ENCODE results near the gene MAGI3.
"Not testable (repeated sequence)": the region's sequence is repeated elsewhere in the genome, so short reads cannot be mapped to it uniquely, and the experiment has no call there.

Gene MAGI3

GRCh38 chr1:113451710-113452109, 61.4 kb downstream of the MAGI3 start:
- DNase-seq, result no peak

- DNase-seq, result no peak
These were observed 62.8 kb downstream of the MAGI3 start for GRCh38 chr1:113452921-113453770.

GRCh38 chr1:113453771-113454083, 63.4 kb downstream of the MAGI3 start:
- no peak for DNase-seq

DNA sequence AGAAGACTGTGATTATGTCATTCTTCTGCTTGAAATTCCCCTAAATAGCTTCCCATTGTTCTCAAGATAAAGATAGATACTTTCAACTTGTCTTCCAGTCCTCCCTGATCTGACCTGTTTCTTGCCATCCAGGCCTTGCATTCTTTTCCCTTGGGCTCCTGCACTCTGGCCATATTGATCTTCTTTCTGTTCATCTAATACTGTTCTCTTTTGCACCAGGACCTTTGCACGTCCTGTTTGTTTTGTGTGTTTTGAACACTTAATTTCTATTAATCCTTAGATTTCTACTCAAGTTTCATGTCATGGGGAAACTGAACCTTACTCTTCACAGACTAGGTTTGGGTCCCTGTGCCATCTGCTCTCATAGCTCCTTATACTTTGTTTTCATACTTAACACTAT, 65.1 kb downstream of the MAGI3 start:
- DNase-seq, result no peak

DNA sequence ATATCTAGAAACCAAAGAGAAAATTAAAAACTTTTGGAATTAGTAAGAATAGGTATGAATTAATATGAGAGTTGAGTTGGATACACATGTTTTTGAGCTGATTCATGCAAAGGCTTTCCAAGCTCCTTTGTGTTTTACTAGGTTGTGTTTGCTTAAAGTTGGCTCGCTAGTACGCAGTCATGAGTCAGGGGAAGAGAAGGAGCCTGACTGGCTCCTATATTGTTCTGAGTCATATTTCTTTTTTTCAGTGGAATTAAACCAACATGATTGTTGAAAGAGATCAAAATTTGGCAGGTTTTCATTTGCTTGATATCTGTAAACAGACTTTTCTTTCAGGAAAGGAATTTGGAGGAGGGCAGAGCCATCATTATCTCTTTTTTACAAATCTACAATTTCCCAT, 66.7 kb downstream of the MAGI3 start:
- DNase-seq, result peak; percentile 20

GRCh38 chr1:113459279-113459678, 69.0 kb downstream of the MAGI3 start:
- no peak for DNase-seq

- DNase-seq, result no peak
These were observed 77.7 kb downstream of the MAGI3 start for GRCh38 chr1:113467991-113468390.

DNA sequence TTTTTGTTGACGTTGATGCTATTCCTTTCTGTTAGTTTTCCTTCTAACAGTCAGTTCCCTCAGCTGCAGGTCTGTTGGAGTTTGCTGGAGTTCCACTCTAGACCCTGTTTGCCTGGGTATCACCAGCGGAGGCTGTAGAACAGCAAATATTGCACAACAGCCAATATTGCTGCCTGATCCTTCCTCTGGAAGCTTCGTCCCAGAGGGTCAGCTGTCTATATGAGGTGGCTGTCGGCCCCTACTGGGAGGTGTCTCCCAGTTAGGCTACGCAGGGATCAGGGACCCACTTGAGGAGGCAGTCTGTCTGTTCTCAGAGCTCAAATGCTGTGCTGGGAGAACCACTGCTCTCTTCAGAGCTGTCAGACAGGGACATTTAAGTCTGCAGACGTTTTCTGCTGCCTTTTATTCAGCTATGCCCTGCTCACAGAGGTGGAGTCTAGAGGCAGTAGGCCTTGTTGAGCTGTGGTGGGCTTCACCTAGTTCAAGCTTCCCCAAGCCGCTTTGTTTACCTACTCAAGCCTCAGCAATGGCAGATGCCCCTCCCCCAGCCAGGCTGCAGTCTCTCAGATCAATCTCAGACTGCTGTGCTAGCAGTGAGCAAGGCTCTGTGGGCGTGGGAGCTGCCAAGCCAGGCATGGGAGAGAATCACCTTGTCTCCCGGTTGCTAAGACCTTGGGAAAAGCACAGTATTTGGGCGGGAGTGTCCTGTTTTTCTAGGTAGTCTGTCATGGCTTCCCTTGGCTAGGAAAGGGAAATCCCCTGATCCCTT, 88.3 kb downstream of the MAGI3 start:
- DNase-seq, result not testable (repeated sequence)

GRCh38 chr1:113479713-113480676, 89.7 kb downstream of the MAGI3 start:
- no peak for DNase-seq

DNA sequence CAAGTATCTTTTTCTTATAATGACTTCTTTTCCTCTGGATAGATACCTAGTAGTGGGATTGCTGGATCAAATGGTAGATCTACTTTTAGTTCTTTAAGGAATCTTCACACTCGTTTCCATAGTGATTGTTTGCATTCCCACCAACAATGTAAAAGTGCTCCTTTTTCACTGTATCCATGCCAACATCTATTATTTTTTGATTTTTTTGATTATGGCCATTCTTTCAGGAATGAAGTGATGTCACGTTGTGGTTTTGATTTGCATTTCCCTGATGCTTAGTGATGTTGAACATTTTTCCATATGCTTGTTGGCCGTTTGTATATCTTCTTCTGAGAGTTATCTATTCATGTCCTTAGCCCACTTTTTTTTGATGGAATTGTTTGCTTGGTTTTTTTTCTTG, 94.8 kb downstream of the MAGI3 start:
- not testable (repeated sequence) for DNase-seq

DNA sequence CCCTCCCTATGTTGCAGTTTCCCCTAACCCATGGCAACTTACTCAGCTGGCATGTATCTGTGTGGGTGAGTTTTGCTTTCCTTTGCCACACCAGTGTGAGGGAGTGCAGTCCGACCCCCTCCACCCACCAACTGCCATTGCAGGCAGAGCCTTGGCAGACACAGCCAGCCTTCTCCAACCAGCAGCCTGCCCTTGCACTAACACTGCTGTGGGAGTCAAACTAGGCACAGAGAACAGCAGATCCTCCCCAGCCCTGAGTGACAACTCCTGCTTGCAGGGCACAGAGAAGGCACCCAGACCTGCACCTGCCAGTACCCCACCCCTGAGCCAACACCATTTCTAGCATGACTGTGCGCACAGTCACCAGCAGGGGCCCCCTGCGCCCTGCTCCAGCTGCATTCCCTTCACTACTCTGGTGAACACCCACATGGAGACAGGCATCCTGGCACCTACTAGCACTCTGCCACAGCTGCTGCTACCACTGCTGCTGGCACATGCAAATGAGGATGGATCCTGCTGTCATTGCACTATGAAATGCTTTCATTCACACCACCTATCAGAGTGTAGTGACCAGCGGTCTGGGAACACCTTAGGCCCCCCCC, 98.4 kb downstream of the MAGI3 start:
- DNase-seq, result no peak

GRCh38 chr1:113490384-113490783, 100.1 kb downstream of the MAGI3 start:
- DNase-seq, result no peak

GRCh38 chr1:113493533-113493932, 103.2 kb downstream of the MAGI3 start:
- DNase-seq, result no peak

DNA sequence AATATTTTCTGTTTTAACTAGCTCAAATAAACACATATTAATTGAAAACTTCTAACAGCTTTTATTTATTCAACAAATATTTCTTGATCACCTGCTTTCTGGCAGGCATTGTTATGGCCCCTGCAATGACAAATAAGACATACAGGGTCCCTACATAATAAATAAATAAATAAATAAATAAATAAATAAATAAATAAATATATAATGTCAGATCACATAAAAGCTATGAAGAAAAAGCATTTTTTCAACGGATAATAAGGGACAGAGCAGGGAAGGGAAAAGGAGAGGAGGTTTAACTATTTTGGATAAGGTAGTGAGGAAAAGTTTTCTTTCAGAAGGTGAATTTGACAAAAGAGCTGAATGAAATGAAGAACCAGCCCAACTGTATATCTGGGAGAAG, 115.0 kb downstream of the MAGI3 start:
- DNase-seq, result no peak

DNA sequence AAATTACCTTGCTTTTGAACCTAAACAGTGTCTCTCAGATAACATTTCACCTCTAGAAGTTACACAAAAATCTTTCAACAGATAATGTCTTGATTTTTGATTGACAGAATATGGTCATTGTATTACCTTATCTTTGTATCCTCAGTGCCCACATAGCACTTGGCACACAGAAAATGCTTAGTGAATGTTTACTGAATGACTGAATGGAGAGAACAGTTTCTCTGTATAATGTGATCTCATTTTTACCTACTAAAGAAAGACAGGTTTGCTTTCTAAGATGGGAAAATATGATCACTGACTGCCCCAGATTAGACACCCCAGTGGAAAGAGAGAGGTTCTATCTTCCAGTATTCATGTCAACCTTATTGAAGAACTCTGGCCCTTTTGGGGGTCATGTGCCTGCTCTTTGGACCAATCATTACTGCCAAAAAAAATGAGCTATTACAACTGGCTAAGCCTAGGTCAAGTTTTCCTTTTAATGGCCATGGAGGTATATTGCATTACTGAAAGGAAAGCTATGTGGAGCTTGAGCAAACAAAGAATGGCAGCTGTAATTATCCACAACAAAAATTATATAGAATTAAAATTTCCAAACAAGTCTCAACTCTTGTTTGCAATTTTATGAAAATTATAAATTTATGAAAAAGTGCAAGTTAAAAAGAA, 117.4 kb downstream of the MAGI3 start:
- DNase-seq, result no peak

DNA sequence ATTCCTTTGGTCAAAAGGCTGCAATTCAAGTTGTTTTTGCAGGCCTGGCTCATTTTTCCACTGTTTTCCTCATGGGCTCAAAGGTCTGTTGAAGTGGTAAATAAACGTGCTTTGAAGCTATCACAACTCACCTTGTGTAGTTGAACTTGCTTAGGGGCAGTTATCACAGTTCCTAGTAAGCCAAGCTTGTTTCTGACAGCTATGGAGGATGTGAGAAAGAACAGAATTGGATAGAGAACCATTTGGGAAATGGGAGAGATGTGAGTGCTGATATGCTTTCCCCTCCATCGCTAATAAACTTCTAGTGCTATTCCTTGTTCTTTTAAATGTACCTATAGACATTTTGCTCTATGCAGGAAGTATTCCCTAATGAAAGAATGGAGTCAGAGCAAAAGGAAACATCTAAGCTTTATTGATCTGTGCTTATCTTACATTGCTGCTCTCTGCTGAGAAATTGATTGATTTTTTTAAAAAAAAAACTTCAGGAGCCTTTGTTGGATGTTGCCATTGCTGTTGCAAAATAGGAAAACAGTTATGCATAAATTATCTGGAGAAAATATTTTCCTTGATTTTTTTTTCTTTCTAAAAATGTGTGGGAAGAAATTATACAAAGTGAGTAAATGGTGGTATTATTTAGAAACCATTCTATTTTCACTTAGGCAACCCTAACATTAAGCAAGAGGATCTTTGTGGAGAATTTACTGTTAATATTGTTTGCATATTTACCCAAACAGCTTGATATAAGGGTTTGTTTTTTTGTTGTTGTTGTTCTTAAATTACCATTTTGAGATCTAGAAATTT, 118.2 kb downstream of the MAGI3 start:
- DNase-seq, result no peak

GRCh38 chr1:113509766-113510165, 119.5 kb downstream of the MAGI3 start:
- not testable (repeated sequence) for DNase-seq

- no peak for DNase-seq
These were observed 121.0 kb downstream of the MAGI3 start for GRCh38 chr1:113511269-113511668.

DNA sequence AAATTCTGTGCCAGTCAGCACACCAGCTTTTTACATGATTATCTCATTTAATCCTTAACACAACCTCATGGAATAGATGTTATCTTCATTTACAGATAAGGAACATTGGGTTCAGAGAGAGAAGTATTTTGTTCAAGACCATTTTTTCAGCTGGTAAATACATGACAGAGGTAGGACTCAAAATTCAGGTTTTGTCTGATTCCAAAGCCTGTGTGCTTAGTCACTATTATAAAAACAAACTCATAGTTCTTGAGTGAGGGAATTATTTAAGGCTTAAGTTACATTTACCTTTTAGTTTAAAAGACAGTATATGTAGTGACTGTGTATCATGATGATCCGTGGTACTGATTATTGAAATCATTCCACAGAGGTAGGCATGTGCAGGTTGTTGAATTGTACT, 125.2 kb downstream of the MAGI3 start:
- DNase-seq, result no peak

- no peak for DNase-seq
These were observed 127.0 kb downstream of the MAGI3 start for GRCh38 chr1:113517346-113517745.

DNA sequence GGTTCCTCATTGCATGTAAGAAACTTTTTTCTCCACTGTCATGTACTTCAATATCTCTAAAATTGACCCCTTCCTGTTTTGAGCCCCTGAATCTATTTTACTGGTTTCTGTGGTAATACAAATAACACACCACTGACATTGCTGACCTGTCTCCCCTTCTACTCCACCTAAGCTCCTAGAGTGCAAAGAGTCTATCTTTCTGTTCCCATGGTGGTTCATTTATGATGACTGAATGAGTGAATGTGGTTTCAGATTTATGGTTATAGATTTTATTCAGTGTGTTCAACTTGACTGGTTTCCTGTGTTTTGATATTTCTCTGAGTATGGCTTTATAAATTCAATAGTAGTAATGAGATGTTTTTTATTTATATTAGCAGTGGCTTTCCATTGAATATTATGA, 127.7 kb downstream of the MAGI3 start:
- no peak for DNase-seq

Measured in midbrain (tissue), 1 donor.